ENCODE data around the gene RASL10A. TPM values are rescaled to one million over a fixed set of nuclear protein-coding genes. Genes with fewer than 3 reads are reported as not detected.

RASL10A gene
- total RNA-seq, 1 donor from 2014 or later = 2.5 TPM

GRCh38 chr22:29339381-29340235 is 24.1 kb upstream of the RASL10A start:
- DNase-seq (ENCODE audit: low read depth) = peak; percentile 71

- DNase-seq (ENCODE audit: low read depth) = no peak
These were observed 22.9 kb upstream of the RASL10A start for GRCh38 chr22:29338398-29338797.

GRCh38 chr22:29337631-29338284 is 22.3 kb upstream of the RASL10A start:
- DNase-seq (ENCODE audit: low read depth) = peak; percentile 70

GRCh38 chr22:29336751-29337490 is 21.4 kb upstream of the RASL10A start:
- peak; percentile 73 for DNase-seq (ENCODE audit: low read depth)

- DNase-seq (ENCODE audit: low read depth) = no peak
These were observed 20.2 kb upstream of the RASL10A start for GRCh38 chr22:29335656-29336055.

GRCh38 chr22:29334696-29335344 is 19.3 kb upstream of the RASL10A start:
- DNase-seq (ENCODE audit: low read depth) = no peak

- DNase-seq (ENCODE audit: low read depth) = no peak
These were observed 18.7 kb upstream of the RASL10A start for GRCh38 chr22:29334148-29334547.

GRCh38 chr22:29332886-29333496 is 17.5 kb upstream of the RASL10A start:
- no peak for DNase-seq (ENCODE audit: low read depth)

- DNase-seq (ENCODE audit: low read depth) = no peak
These were observed 16.3 kb upstream of the RASL10A start for GRCh38 chr22:29331658-29332300.

GRCh38 chr22:29331213-29331612 is 15.7 kb upstream of the RASL10A start:
- DNase-seq (ENCODE audit: low read depth) = no peak

- DNase-seq (ENCODE audit: low read depth) = no peak
These were observed 15.3 kb upstream of the RASL10A start for GRCh38 chr22:29330753-29331152.

GRCh38 chr22:29330291-29330690 is 14.8 kb upstream of the RASL10A start:
- DNase-seq (ENCODE audit: low read depth) = no peak

- no peak for DNase-seq (ENCODE audit: low read depth)
These were observed 14.1 kb upstream of the RASL10A start for GRCh38 chr22:29329581-29329980.

- DNase-seq (ENCODE audit: low read depth) = peak; percentile 93
These were observed 13.3 kb upstream of the RASL10A start for GRCh38 chr22:29328566-29329500.

- peak; percentile 81 for DNase-seq (ENCODE audit: low read depth)
These were observed 12.6 kb upstream of the RASL10A start for GRCh38 chr22:29328055-29328454.

- DNase-seq (ENCODE audit: low read depth) = no peak
These were observed 11.7 kb upstream of the RASL10A start for GRCh38 chr22:29327089-29327764.

GRCh38 chr22:29326481-29326880 is 11.0 kb upstream of the RASL10A start:
- DNase-seq (ENCODE audit: low read depth) = no peak

- DNase-seq (ENCODE audit: low read depth) = no peak
These were observed 10.4 kb upstream of the RASL10A start for GRCh38 chr22:29325785-29326315.

All from myocyte (in vitro differentiated cells).